Measurements from ENCODE around the gene PPP1R11. TPM values are rescaled to one million over a fixed set of nuclear protein-coding genes. Genes with fewer than 3 reads are reported as not detected.

Gene PPP1R11
- polyA plus RNA-seq, 1 donor (not counting 4 experiments of a cell fraction or from before 2014, with no cell fraction given) = 58.0 TPM

DNA sequence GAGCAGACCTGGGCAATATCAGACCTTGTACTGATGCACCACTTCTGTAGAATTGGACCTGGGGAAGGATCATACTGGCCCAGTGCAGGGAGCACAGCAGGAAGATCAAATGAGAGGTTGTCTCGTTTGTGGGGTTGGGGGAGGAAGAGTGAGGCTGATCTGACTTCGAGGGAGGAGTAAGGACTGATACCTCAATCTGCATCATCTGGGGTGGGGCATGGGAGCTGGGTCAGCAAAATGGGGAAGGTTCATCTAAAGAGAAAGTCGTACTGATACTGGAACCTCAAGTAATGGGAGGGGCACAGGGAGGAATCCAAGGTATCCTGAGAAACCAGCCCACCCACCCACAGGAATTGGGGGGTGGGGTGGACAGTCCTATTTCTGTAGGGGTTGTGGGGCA is 4.9 kb downstream of the PPP1R11 start:
- FAIRE-seq = no peak
- H3K4me2 ChIP-seq (ENCODE audit: control insufficient read depth, extremely low read depth, insufficient read depth, low read depth, low read length) = no peak overlapping the region
- TF ChIP-seq, protein P1, sequence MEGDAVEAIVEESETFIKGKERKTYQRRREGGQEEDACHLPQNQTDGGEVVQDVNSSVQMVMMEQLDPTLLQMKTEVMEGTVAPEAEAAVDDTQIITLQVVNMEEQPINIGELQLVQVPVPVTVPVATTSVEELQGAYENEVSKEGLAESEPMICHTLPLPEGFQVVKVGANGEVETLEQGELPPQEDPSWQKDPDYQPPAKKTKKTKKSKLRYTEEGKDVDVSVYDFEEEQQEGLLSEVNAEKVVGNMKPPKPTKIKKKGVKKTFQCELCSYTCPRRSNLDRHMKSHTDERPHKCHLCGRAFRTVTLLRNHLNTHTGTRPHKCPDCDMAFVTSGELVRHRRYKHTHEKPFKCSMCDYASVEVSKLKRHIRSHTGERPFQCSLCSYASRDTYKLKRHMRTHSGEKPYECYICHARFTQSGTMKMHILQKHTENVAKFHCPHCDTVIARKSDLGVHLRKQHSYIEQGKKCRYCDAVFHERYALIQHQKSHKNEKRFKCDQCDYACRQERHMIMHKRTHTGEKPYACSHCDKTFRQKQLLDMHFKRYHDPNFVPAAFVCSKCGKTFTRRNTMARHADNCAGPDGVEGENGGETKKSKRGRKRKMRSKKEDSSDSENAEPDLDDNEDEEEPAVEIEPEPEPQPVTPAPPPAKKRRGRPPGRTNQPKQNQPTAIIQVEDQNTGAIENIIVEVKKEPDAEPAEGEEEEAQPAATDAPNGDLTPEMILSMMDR (optimal IDR thresholded peaks at IDR 0.05 in 1 of 3, IDR thresholded peaks at IDR 0.05 in 1 of 3, conservative IDR thresholded peaks at IDR 0.05 in 1 of 3; ENCODE audit: extremely low read depth in 1 of 3, insufficient read depth in 2 of 3, low read length in 3 of 3) = no peak
- TF ChIP-seq EZH2 (IDR thresholded peaks at IDR 0.05; ENCODE audit: low read length) = no peak

DNA sequence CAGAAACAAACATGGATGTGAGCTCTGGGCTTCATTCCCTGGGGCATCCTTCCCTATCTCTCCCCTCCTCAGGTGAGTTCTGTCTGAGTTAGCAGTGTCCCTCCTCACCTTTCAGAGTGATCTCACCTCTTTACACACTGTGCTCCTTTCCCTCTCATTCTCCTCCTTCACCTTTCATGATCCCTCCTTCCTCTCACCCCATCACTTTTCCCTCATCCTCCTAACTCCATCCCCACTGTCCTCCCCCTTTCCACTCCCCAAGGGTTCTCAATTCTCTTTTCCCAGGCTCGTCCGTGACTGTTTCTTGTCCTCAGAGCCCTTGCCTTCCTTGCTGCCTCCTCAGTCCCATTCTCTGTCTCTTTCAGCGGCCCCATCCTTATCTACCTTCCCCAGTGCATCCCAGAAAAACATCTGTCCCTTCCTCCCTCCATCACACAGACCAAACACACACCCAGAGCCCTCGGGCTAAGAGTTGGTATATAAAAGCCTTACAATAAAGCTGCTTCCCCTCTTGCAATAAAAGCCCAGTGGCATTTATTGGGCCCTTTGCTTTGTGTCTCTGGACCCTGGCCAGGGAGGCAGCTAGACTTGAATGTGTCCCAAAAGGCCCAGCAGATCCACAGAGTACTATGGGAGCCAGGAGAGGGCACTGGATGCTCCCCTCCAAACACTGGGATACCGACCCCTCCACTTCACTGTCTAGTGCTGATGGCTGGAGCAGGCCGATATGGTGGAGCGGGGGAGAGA is 6.7 kb downstream of the PPP1R11 start:
- Histone ChIP-seq H3K4me1 (ENCODE audit: control insufficient read depth, extremely low read depth, insufficient read depth, low read length) (peaks cover 15% of the 10 kb centered on the region), H3K9me1 (ENCODE audit: control insufficient read depth, extremely low read depth, insufficient read depth, low read length) (no peaks in the 10 kb centered on the region), H3K79me2 (ENCODE audit: control insufficient read depth, insufficient read depth, low read length) (peaks cover 2% of the 10 kb centered on the region), H2AFZ (ENCODE audit: control insufficient read depth, low read length) (no peak overlapping the region), H3K9me3 (ENCODE audit: control insufficient read depth, low read depth, low read length) (no peaks in the 10 kb centered on the region), H3K9ac (ENCODE audit: control insufficient read depth, extremely low read depth, insufficient read depth, low read length) (peak overlapping the region; percentile 74), H3K27ac (ENCODE audit: control insufficient read depth, insufficient read depth, low read length) (no peak overlapping the region), H3K36me3 (ENCODE audit: control insufficient read depth in 2 of 2, extremely low read depth in 1 of 2, insufficient read depth in 2 of 2, low read length in 2 of 2) (peaks cover 4 to 7% of the 10 kb centered on the region in 2 experiments), H3K4me2 (ENCODE audit: control insufficient read depth, extremely low read depth, insufficient read depth, low read depth, low read length) (peak overlapping the region; percentile 95), H4K20me1 (ENCODE audit: control insufficient read depth, extremely low read depth, insufficient read depth, low read length) (no peaks in the 10 kb centered on the region), H3K27me3 (ENCODE audit: control insufficient read depth, extremely low read depth, insufficient read depth, low read length) (peaks cover 4% of the 10 kb centered on the region), H3K4me3 (ENCODE audit: control insufficient read depth in 2 of 3, extremely low read depth in 1 of 3, insufficient read depth in 2 of 3, low read depth in 1 of 3, low read length in 3 of 3) (peak overlapping the region; percentile 59 to 90 (median 77))
- dilution Hi-C loops (cut with MboI; ENCODE audit: extremely low pct_ligation_motif_present, low sequenced_read_pairs) = loop anchor here (10.0 kb wide), 1 partner anchor 61 kb away; the partner anchor contains the start of gene TRIM40
- no peak for TF ChIP-seq EZH2 (IDR thresholded peaks at IDR 0.05; ENCODE audit: low read length)
- TF ChIP-seq, protein P1 (optimal IDR thresholded peaks at IDR 0.05 in 1 of 3, IDR thresholded peaks at IDR 0.05 in 1 of 3, conservative IDR thresholded peaks at IDR 0.05 in 1 of 3; ENCODE audit: extremely low read depth in 1 of 3, insufficient read depth in 2 of 3, low read length in 3 of 3) = peak in 1 of 3 experiments; percentile 0
- DNase-seq (ENCODE audit: low read depth, low spot score) (no peak), FAIRE-seq (no peak)

More for the DNA sequence above, 4.9 kb downstream of the PPP1R11 start:
- no peak for DNase-seq (ENCODE audit: low read depth, low spot score)
- H3K9ac ChIP-seq (ENCODE audit: control insufficient read depth, extremely low read depth, insufficient read depth, low read length) = no peak overlapping the region
- dilution Hi-C loops (cut with MboI; ENCODE audit: extremely low pct_ligation_motif_present, low sequenced_read_pairs) = loop anchor here (10.0 kb wide), 1 partner anchor 63 kb away; the partner anchor contains the start of gene TRIM40
- H3K4me3 ChIP-seq (ENCODE audit: control insufficient read depth in 2 of 3, extremely low read depth in 1 of 3, insufficient read depth in 2 of 3, low read depth in 1 of 3, low read length in 3 of 3) = no peak overlapping the region
- no peaks in the 10 kb centered on the region for H4K20me1 ChIP-seq (ENCODE audit: control insufficient read depth, extremely low read depth, insufficient read depth, low read length)
- H2AFZ ChIP-seq (ENCODE audit: control insufficient read depth, low read length) = no peak overlapping the region
- peaks cover 27% of the 10 kb centered on the region for H3K4me1 ChIP-seq (ENCODE audit: control insufficient read depth, extremely low read depth, insufficient read depth, low read length)
- peaks cover 4% of the 10 kb centered on the region for H3K27me3 ChIP-seq (ENCODE audit: control insufficient read depth, extremely low read depth, insufficient read depth, low read length)
- H3K9me1 ChIP-seq (ENCODE audit: control insufficient read depth, extremely low read depth, insufficient read depth, low read length) = no peaks in the 10 kb centered on the region
- no peak overlapping the region for H3K27ac ChIP-seq (ENCODE audit: control insufficient read depth, insufficient read depth, low read length)
- H3K9me3 ChIP-seq (ENCODE audit: control insufficient read depth, low read depth, low read length) = no peaks in the 10 kb centered on the region
- peaks cover 6 to 7% of the 10 kb centered on the region in 2 experiments for H3K36me3 ChIP-seq (ENCODE audit: control insufficient read depth in 2 of 2, extremely low read depth in 1 of 2, insufficient read depth in 2 of 2, low read length in 2 of 2)
- H3K79me2 ChIP-seq (ENCODE audit: control insufficient read depth, insufficient read depth, low read length) = peaks cover 18% of the 10 kb centered on the region
